K562 treated with DMSO at 1 percent for 24 hours (cell line): ENCODE data around the gene PKN3. TPM values are rescaled to one million over a fixed set of nuclear protein-coding genes. Genes with fewer than 3 reads are reported as not detected.

ENCODE experiments used
- total RNA-seq: library from RNA; unstranded; fragments of 300-600 nt; gene quantifications from 2 replicates; pipeline ENCODE4 v1.2.3, GENCODE V29; 2022; ENCODE audit warnings: low read depth; ENCODE audit not compliant: insufficient read depth

Gene PKN3
- total RNA-seq = 41.9 and 43.0 TPM in 2 replicates

DNA sequence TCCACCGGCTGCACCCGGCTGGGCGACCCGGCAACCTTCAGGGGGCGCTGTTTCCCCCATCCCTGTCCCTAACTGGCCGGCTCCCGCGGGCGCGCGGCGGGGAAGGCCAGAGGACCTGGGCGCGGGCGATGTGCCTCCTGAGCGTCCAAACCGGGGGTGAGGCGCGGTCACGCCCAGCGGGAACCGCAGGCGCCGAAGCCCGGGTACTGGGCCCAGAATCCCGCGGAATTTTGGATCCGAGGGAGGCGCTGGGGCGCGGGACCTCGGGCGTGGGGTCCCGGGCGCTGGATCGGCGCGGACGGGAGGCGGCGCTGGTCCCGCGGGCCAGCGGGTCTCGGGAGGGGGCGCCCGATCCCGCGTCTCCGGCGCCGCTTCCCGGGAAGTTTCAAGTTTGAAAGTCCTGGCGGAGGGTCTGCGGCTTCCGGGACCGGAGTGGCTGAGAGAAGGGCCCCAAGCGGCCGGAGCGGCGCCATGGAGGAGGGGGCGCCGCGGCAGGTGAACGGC lies at the start of gene PKN3:
Gene PKN3, plus strand, starts transcription at position 59 of the 504 bp plus-strand sequence. Its CDS starts 413 bp downstream, at position 472.

DNA sequence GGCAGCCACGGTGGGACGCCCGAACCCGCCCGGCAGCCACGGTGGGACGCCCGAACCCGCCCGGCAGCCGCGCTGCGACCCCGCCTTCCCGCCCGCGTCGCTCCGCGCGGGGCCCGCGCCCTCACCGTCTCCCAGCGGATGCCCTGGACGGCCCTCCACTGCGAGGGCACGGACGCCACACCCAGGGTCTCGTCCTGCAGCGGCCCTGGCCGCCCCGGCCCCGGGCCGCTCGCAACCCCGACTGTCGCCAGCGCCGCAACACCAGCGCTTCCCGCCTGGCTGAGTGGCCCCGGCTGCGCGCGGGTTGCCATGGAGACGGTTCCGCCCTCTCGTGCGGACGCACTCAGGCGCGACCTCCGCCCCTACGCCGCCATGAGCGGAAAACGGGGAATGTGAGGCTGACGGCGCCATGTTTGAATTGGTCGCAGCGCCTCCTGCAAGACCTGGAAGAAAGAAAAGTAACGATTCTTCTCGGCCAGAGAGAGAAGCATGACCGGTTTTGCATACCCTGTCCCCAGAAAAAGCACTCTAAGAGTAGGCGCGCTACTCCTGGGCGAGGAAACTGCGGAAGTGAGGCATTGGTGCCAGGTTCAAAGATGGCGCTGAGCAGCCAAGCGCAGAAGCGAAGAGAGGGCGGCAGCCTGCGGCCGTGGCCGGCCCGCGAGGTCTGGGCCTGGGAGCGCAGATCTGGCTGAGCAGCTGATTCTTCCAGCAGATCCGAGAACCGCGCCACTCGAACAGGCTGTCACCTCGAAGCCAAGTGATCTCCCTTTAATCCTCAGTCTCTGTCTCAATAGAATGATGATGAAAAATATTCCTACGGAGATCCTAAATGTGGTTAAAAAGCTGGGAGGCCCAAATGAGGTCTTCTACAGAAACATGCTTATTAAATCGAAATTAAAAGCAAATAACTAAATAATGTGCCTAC lies 45.6 kb upstream of the PKN3 start, which contains the start of gene DYNC2I2:
Gene DYNC2I2, minus strand, starts transcription at position 432 of the 928 bp plus-strand sequence. Its CDS starts 121 bp downstream, at position 311.

DNA sequence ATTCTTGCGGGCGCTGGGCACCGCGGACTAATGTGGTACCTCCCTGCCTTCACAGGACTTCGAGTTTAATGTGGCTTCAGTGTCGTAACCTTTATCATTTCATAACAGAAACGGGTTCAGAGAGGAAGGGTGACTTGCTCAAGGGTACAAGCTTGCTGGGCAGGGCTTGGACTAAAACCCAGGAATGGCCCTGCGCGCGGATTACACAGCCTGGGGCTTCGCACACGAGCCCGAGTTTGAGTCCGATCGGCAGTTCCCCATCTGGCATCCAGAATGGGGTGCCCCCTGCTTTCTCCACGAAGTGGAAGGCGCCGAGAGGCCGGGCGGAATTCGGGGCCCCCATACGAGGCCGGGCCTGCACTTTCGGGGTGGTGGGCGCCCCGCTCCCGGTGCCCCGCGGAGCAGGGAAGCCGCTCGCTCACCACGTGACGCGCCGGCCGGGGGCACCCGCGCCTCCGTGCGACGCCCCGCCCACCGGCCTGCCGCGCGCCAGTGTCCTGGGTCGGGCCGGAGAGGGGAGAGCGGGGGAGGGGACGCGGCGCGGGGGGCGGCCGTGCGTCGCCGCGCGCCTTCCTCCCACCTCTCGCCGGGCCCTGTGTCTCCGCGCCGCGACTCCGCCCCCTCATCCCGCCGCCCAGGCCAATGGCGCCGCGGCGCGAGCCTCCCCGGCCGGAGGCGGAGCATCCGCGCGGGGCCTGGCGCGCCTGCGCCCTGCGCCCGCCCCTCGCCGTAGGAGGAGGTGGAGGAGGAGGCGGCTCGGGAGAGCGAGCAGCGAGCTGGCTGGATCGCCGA lies 13.6 kb upstream of the PKN3 start, which contains the start of gene SET:
Gene SET, plus strand, starts transcription at position 722 of the 792 bp plus-strand sequence. CDS start 361 bp downstream, outside the sequence.

DNA sequence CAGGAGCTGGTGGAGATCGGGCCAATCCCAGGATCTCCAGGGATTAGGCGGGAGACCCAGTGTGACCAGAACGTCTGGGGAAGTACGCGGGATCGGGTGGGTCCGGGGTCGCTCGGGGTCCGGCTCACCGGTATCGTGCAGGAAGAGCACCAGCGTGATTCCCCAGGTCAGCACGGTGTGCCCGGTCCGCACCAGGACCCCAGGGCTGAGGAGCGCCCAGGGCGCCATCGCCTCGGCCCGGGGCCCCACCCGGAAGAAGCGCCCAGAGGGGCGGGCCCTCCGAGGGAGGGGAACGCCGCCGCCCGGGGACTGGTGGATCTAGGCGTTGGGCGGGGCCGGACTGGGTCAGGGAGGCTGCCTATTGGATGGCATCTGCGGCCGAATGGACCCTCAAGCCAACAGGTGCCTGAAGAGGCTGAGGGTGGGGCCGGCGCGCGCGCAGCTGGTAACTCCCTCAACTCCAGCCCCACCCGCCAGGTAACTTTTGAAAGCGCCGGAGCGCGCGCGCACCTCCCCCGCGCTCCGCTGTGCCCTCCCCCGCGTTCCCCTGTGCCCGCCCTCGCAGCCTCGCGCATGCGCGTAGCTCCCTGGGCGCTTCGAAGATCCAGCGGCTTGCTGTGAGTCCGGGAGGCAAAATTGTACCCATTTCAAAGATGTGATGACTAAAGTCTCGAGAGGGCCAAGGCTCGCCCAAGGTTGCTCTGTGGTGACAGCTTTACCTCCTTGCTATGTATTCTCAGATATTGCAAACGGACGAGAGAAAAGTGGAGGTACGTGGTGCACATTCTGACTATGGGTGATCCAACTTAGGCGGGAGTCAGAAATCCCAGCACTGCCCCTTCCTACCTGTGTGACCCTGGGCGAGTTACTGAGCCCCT lies 21.8 kb downstream of the PKN3 start, which contains the start of gene ZDHHC12:
Gene ZDHHC12, minus strand, starts transcription at position 262 of the 878 bp plus-strand sequence. Its CDS starts 34 bp downstream, at position 228.

Other genes starting within 250 kb of the PKN3 start
- gene ODF2, start 246.5 kb upstream of the PKN3 start, total RNA-seq = 52.6 and 57.2 TPM in 2 replicates
- 35.7 and 41.9 TPM in 2 replicates for gene GLE1, start 197.8 kb upstream of the PKN3 start, total RNA-seq
- 71.4 and 72.3 TPM in 2 replicates for gene SPTAN1, start 149.9 kb upstream of the PKN3 start, total RNA-seq
- gene DYNC2I2, start 45.7 kb upstream of the PKN3 start, total RNA-seq = 218 and 251 TPM in 2 replicates
- 256 and 274 TPM in 2 replicates for gene SET, start 13.3 kb upstream of the PKN3 start, total RNA-seq
- gene ZDHHC12, start 21.6 kb downstream of the PKN3 start, total RNA-seq = 95.0 and 101 TPM in 2 replicates
- gene ZER1, start 69.4 kb downstream of the PKN3 start, total RNA-seq = 45.1 and 47.5 TPM in 2 replicates
- gene TBC1D13, start 84.8 kb downstream of the PKN3 start, total RNA-seq = 48.1 and 49.2 TPM in 2 replicates
- gene ENDOG, start 116.0 kb downstream of the PKN3 start, total RNA-seq = 217 and 239 TPM in 2 replicates
- 28.2 and 29.7 TPM in 2 replicates for gene SPOUT1, start 127.3 kb downstream of the PKN3 start, total RNA-seq
- 18.6 and 23.8 TPM in 2 replicates for gene KYAT1, start 179.4 kb downstream of the PKN3 start, total RNA-seq
- gene LRRC8A, start 179.6 kb downstream of the PKN3 start, total RNA-seq = 41.7 and 44.5 TPM in 2 replicates
- 0.73 and 0.95 TPM in 2 replicates for gene PHYHD1, start 218.5 kb downstream of the PKN3 start, total RNA-seq
- gene DOLK, start 245.1 kb downstream of the PKN3 start, total RNA-seq = 21.9 and 23.8 TPM in 2 replicates
- gene NUP188, start 245.2 kb downstream of the PKN3 start, total RNA-seq = 63.9 and 64.0 TPM in 2 replicates